Fibroblast of lung (primary cell): ENCODE data around the gene TP53BP1.

Experiments
- EZH2 ChIP-seq: IDR thresholded peaks from 2 replicates; pipeline ENCODE4 v1.5.1; 2012; ENCODE audit warnings: low read length, control low read depth, mild to moderate bottlenecking; ENCODE audit errors: missing control alignments
- TF ChIP-seq, protein P1 (sequence below), 2 donors: IDR thresholded peaks in 1 of 2; conservative IDR thresholded peaks in 1 of 2; 1 replicate in 1 of 2; 2 replicates in 1 of 2; pipeline ENCODE4 v1.5.1; 2011 to 2012; ENCODE audit warnings: low read length in 2 of 2, control low read depth in 1 of 2, inconsistent platforms in 1 of 2, low read depth in 1 of 2, mild to moderate bottlenecking in 1 of 2

DNA sequence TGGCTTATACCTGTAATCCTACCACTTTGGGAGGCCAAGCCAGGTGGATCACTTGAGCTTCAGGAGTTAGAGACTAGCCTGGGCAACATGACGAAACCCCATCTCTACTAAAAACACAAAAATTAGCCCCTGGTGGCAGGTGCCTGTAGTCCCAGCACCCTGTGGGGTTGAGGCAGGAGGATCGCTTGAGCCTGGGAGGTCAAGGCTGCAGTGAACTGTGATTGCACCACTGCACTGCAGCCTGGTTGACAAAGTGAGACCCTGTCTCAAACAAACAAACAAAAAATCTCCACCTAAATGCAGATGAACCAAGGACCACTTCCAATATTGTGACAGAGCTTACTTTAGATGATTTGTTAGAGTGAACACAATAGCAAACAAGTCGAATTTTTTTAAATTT lies 53.7 kb downstream of the TP53BP1 start:
- no peak for TF ChIP-seq EZH2
- TF ChIP-seq, protein P1, sequence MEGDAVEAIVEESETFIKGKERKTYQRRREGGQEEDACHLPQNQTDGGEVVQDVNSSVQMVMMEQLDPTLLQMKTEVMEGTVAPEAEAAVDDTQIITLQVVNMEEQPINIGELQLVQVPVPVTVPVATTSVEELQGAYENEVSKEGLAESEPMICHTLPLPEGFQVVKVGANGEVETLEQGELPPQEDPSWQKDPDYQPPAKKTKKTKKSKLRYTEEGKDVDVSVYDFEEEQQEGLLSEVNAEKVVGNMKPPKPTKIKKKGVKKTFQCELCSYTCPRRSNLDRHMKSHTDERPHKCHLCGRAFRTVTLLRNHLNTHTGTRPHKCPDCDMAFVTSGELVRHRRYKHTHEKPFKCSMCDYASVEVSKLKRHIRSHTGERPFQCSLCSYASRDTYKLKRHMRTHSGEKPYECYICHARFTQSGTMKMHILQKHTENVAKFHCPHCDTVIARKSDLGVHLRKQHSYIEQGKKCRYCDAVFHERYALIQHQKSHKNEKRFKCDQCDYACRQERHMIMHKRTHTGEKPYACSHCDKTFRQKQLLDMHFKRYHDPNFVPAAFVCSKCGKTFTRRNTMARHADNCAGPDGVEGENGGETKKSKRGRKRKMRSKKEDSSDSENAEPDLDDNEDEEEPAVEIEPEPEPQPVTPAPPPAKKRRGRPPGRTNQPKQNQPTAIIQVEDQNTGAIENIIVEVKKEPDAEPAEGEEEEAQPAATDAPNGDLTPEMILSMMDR (conservative IDR thresholded peaks at IDR 0.05 in 1 of 2, IDR thresholded peaks at IDR 0.05 in 1 of 2; ENCODE audit: low read depth in 1 of 2, low read length in 2 of 2) = no peak
